Neural crest cell (in vitro differentiated cells): Measurements from ENCODE around the gene ZXDC. TPM values are rescaled to one million over a fixed set of nuclear protein-coding genes. Genes with fewer than 3 reads are reported as not detected.

Experiments
- DNase-seq: peaks from one replicate; pipeline ENCODE4 v3.0.0; 2021; ENCODE audit warnings: low read depth, mixed read lengths, low spot score
- H3K27ac Mint-ChIP-seq: one replicate; pipeline ENCODE4 v1.8.0; 2021; ENCODE audit warnings: mild to moderate bottlenecking, mixed read lengths; ENCODE audit not compliant: unreplicated experiment
- H3K27me3 Mint-ChIP-seq: 2 replicates; pipeline ENCODE4 v1.8.0; 2021; ENCODE audit warnings: low read depth, mild to moderate bottlenecking, mixed read lengths
- H3K36me3 Mint-ChIP-seq: 2 replicates; pipeline ENCODE4 v1.8.0; 2021; ENCODE audit warnings: low read depth, mild to moderate bottlenecking, mixed read lengths
- H3K4me1 Mint-ChIP-seq: 2 replicates; pipeline ENCODE4 v1.8.0; 2021; ENCODE audit warnings: mixed read lengths
- H3K4me3 Mint-ChIP-seq: one replicate; pipeline ENCODE4 v1.8.0; 2021; ENCODE audit warnings: mild to moderate bottlenecking, mixed read lengths
- H3K9me3 Mint-ChIP-seq: 2 replicates; pipeline ENCODE4 v1.8.0; 2021; ENCODE audit warnings: mixed read lengths
- CTCF ChIP-seq: fragments of 200-600 bp; sonication (generic); conservative IDR thresholded peaks from 2 replicates; pipeline ENCODE4 v1.5.0; 2021; ENCODE audit warnings: antibody characterized with exemption, mild to moderate bottlenecking
- total RNA-seq: library from RNA; stranded (reverse); gene quantifications from 2 replicates; pipeline ENCODE4 v1.2.1, GENCODE V29; 2021

The ZXDC gene
- total RNA-seq, 1 donor from 2014 or later: 34.3 TPM

DNA sequence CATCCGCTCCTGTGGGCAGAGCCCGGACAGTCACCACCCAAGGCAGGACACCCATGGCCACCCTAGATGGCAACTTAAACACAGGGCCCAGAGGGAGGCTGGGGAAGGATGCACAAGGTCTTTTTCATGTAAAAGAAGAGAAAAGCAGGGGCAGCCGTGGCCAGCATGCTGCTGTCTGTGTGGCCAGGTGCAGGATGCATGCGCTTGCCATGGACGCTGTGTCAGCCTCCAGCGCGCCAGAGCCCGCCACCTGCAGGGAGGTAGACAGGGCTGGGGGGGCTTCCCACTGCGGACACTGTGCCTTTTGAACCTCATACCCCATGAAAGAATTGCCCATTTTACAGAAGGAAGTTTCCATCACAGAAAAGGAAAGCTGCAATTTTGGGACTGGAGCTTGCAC, 23.7 kb upstream of the ZXDC start:
- no peaks in the 10 kb centered on the region for H3K4me1 Mint-ChIP-seq
- H3K27ac Mint-ChIP-seq: no peak overlapping the region

DNA sequence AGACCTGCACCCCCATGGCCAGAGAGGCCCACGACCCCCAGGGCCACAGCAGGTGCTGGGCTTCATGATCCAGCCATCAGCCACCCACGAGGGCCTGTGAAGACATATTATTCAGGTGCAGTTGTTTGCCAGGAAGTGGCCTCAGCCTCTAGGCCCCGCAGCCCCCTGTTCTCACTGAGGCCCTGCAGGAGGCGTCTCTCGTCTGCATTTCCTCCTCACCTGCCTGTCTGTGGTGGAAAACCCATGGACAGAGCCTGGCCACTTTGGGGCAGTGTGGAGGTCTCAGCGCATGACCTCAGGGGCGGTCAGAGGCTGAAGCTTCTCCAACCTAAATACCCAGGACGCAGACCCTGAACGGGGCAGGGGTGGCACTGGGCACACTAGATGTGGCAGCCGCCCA, 23.2 kb upstream of the ZXDC start:
- H3K27me3 Mint-ChIP-seq: no peaks in the 10 kb centered on the region
- no peaks in the 10 kb centered on the region for H3K9me3 Mint-ChIP-seq
- no peak for TF ChIP-seq CTCF
- no peak for DNase-seq
- H3K4me3 Mint-ChIP-seq: no peak overlapping the region
- H3K27ac Mint-ChIP-seq: no peak overlapping the region
- H3K4me1 Mint-ChIP-seq: no peaks in the 10 kb centered on the region
- H3K36me3 Mint-ChIP-seq: no peaks in the 10 kb centered on the region

More for the DNA sequence above, 23.7 kb upstream of the ZXDC start:
- TF ChIP-seq CTCF: no peak
- no peaks in the 10 kb centered on the region for H3K9me3 Mint-ChIP-seq
- H3K27me3 Mint-ChIP-seq: peaks cover under 1% of the 10 kb centered on the region
- no peak for DNase-seq
- no peak overlapping the region for H3K4me3 Mint-ChIP-seq
- H3K36me3 Mint-ChIP-seq: no peaks in the 10 kb centered on the region

- no peak overlapping the region for H3K27ac Mint-ChIP-seq
- no peaks in the 10 kb centered on the region for H3K27me3 Mint-ChIP-seq
- no peaks in the 10 kb centered on the region for H3K9me3 Mint-ChIP-seq
- no peak for TF ChIP-seq CTCF
- no peak overlapping the region for H3K4me3 Mint-ChIP-seq
- no peaks in the 10 kb centered on the region for H3K4me1 Mint-ChIP-seq
- no peaks in the 10 kb centered on the region for H3K36me3 Mint-ChIP-seq
- DNase-seq: no peak
Measured at GRCh38 chr3:126498461-126498860, 22.8 kb upstream of the ZXDC start.

GRCh38 chr3:126497956-126498355, 22.3 kb upstream of the ZXDC start:
- H3K9me3 Mint-ChIP-seq: no peaks in the 10 kb centered on the region
- H3K4me1 Mint-ChIP-seq: no peaks in the 10 kb centered on the region
- TF ChIP-seq CTCF: no peak
- no peak overlapping the region for H3K27ac Mint-ChIP-seq
- no peak for DNase-seq
- H3K27me3 Mint-ChIP-seq: no peaks in the 10 kb centered on the region
- H3K4me3 Mint-ChIP-seq: no peak overlapping the region
- H3K36me3 Mint-ChIP-seq: no peaks in the 10 kb centered on the region

DNA sequence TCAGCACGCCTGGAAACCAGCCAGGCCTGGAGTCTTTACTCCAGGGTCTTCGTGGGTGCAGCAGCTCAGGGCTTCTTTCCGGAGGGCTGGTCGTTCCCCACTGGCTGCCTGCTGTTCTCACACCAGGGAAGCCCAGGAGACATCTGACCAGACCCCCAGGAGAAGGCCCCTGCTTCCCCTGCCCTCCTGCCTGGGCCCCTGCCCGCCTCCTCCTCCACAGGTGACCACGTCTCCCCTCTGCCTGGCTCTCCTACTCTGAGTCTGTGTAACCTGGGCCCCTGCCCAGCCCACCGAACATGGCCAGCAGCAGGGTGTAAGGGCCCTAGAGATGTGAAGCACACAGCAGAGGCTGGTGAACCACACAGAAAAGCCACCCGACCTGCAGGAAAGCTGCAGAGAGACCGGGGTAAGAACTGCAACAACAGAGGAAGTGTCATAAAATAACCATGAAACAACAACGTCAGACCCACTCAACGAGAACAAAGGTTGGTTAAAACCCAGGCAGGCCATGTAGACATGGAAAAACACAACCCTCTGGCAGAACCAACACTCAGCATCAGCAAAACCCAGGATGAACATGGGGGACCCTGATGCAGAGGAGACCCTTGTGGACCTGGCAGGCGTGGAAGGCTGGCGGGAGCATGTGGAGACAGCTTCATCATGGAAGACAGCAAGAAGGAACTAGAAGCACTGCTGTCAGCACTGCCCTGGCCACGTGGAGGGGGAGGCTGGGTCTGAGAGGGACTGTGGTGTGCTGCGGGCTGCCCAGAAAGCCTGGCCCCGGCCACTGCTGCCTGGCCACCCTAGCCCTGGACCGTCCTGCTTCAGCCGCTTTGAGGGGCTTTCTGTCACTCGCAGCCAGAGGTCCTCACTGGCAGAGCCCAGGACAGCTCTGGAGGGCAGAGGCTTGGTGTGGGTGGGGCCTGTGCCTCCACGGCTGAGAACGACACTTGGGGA, 21.5 kb upstream of the ZXDC start:
- no peak for TF ChIP-seq CTCF
- Mint-ChIP-seq H3K36me3 (no peaks in the 10 kb centered on the region), H3K9me3 (no peaks in the 10 kb centered on the region)

More for the DNA sequence above, 21.5 kb upstream of the ZXDC start:
- no peak for DNase-seq
- Mint-ChIP-seq H3K4me1 (no peaks in the 10 kb centered on the region), H3K27me3 (no peaks in the 10 kb centered on the region), H3K27ac (peak overlapping the region; percentile 39), H3K4me3 (no peak overlapping the region)
